Stimulated activated CD8-positive, alpha-beta memory T cell treated with anti-CD3 and anti-CD28 coated beads, Interleukin-15, amount 100 ng/mL, for 48 hours (primary cell): Measurements from ENCODE around the gene IZUMO1.
A peak's percentile ranks its signal among the peaks of the same experiment; 100 is the strongest.
"Not testable (repeated sequence)": the region's sequence is repeated elsewhere in the genome, so short reads cannot be mapped to it uniquely, and the experiment has no call there.

Source experiments
- DNase-seq, 2 donors: peaks; one replicate each; pipeline ENCODE4 v3.0.0-alpha.2; 2020; ENCODE audit warnings: low read depth in 2 of 2

Gene IZUMO1

DNA sequence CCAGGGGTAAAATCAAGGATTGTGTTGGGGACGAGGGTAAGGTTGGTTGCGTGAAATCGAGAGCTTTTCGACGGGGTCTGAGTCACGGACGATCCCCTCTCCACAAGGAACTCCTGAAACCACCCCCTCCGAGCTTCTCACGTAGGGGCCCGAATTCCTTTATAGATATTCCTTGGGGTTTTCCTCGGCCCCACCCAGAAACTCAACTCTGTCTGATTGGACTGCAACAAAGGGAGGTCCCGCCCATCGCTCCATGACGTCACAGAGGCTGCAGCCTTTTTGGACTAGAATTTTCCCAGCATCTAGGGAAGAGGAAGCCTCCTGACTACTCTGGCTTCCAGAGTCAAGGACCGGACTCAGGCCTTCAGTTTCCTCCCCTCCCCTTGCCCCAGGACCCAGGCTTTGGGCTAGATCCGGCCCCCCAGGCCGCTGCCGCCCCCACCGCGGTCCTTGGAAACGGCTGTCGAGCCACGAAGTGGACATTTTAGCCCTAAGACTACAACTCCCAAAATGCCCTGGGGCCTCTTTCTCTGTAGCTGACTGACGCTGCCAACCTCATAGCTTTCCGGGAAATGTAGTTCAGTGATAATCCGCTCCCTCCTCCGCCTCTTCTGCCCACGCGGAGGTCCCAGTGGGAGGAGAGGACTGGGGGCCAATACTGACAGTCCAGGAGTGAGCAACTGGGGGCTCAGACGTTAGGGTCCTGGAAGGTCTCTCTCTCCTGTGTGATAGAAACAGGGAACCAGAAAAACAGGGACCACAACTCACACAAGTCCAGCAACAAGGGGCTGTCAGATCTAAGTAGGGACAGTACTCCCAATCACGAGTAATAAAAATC lies at the start of gene IZUMO1:
Gene IZUMO1, minus strand, starts transcription at position 172 of the 838 bp plus-strand sequence. CDS start 1,050 bp downstream, outside the sequence.
- peak in 1 of 2 donors; percentile 45 for DNase-seq

DNA sequence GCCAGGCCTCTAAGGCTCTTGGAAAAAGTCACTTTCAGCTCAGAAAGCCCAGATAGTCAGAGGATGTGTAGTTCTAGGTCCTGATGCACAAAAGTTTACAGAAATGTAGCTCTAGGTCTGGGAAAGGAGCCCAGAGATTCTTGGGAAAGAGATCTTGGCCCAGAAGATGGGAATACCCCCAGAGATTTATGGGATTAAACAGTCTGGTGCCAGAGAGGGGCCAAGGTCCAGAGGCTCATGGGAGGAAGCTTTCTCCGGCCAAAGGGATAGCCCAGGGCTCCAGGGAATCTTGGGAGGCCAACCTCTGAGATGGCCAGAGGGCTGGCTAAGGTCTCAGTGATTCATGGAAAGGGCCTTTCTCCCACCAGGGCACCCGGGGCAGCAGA lies 49.0 kb upstream of the IZUMO1 start:
- DNase-seq, result no peak

DNA sequence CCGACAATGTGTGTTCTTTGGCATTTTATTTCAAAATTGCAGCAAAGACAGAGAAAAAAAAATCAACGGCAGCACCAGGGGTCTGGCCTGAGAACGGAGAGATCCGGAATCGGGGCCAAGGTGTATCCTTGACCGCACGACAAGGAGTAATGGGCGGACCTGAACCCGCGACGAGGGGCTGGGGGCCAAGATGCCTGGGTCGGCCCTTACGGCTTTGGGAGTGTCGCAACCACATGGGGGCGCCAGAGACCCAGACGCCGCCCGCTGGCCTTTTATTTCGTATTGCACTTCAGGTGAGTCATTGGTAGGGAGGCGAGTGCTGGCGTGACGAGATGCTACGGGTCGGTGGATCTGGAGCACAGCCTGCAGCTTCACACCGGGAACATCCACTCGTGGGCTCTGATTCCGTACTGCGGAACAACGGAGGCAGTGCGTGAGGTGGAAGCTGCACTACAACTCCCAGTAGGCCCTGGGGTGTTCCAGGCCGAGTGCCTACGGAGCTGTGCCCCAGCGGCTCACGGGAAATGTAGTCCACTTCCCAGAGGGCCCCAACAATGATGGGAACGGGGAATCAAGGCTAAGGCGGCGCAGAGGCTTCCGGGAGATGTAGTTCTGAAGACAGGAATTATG lies 48.5 kb upstream of the IZUMO1 start:
- peak; percentile 71 to 72 for DNase-seq

DNA sequence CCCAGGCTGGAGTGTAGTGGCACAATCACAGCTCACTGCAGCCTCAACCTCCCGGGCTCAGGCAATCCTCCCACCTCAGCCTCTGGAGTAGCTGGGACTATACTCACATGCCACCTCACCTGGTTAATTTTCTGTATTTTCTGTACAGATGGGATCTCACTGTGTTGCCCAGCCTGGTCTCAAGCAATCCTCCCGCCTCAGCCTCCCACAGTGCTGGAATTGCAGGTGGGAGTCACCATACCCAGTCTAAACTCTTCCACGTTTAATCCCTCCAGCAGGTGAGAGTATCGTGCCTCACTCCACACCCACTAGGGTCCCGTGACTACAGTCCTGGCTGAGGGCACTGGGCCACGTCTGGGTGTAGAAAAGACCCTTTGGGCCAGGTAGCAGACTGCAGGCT lies 47.6 kb upstream of the IZUMO1 start:
- no peak for DNase-seq

DNA sequence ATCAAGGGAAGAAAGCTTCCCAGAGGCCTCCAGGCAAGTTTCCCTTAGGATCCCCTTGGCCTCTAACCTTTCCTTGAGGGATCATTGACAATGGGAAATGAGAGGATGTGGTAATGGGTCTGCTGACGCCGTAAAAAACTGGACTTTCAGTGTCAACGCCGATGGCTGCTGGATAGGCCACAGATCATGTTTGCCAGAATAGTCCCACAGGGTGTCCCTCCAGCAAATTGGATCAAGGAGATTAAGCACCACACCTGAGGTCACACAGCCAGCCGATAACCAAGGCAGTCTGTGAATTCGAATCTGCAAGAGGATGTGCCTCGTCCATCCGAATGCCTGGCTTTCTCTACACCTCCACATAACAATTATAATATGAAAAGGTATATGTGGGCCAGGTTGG lies 46.6 kb upstream of the IZUMO1 start:
- no peak for DNase-seq

DNA sequence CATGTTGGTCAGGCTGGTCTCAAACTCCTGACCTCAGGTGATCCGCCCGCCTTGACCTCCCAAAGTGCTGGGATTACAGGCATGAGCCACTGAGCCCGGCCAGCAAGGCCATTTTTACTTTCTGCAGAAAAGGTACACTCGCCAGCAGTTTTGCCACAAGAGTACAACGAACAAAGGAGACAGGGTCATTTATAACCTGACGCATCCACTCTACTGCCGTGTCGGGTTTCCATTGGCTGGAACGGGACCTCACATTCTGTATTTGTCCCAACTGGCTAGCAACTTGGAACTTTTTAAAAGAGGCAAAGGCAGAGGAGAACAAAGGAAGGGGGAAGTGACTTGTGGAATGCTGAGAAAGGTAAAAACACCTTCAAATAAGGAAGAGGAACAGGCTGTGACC lies 40.6 kb upstream of the IZUMO1 start:
- not testable (repeated sequence) for DNase-seq

DNA sequence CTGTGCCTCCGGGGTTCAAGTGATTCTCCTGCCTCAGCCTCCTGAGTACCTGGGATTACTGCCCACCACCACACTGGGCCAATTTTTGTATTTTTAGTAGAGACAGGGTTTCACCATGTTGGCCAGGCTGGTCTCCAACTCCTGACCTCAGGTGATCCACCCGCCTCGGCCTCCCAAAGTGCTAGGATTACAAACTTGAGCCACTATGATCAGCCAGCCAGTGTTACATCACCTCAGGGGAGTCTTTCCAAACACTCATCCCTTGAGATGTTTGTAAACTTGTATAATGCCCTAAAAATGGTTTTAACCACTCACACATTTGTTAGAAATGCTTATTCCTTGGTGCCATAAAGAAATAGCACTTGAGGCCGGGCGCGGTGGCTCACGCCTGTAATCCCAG lies 39.7 kb upstream of the IZUMO1 start:
- not testable (repeated sequence) for DNase-seq

DNA sequence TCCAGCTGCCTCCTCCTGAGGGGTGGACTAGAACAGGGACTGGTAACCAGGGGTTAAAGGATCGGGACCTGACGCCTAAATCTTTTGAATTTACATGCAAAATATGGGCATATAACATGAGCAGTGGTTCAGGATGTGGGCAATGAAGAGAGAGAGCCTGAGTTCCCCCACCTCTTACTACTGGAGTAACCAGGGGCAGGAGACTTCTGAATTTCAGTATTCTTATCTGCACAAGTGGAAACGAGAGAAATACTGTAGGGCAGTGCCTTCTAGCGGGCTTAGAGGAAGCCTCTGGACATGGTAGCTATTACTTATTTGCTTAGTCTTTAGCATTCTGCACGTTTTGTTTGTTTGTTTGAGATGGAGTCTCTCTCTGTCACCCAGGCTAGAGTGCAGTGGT lies 37.8 kb upstream of the IZUMO1 start:
- no peak for DNase-seq

DNA sequence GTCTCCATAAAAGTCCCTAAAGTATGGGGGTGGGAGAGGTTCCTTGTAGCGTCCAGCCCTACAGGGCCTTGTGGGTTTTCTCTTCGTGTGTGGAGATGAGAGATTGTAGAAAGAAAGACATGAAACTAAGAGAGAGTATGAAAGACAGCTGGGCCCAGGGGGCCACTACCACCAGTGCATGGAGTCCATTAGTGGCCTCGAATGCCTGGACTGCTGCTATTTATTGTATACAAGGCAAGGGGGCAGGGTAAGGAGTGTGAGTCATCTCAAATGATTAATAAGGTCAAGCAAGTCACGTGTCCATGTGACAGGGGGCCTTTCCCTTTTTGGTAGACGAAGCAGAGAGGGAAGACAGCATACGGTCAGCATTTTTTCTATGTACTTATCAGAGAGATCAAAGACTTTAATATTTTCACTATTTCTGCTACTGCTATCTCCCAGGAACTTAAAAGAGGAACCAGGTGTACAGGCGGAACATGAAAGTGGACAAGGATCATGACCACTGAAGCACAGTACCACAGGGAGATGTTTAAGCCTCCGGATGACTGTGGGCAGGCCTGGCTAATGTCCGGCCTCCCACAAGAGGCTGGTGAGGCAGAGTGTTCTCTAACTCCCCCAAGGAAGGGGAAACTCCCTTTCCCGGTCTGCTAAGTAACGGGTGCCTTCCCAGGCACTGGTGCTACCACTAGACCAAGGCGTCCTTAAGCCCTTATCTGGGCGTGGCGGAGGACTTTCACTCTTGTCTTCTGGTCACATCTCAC lies 34.1 kb upstream of the IZUMO1 start:
- DNase-seq, result no peak

DNA sequence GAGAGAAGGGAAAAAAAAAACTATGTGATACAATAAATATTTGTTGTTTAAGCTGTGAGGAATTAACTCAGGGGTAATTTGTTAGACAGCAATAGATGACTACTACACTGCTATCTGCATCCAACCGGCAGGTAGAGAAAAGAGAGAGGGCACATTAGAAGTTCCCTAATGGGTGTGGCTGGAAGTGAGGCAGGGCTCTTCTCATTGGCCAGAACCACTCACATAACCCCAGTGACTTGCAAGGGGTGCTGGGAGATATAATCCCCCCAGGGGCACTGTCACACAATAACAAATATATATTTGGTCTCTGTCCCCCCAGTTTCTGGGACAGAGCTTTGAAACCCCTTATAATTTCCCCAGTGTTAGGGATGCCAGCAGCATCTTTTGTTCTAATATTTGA lies 32.9 kb upstream of the IZUMO1 start:
- no peak for DNase-seq

DNA sequence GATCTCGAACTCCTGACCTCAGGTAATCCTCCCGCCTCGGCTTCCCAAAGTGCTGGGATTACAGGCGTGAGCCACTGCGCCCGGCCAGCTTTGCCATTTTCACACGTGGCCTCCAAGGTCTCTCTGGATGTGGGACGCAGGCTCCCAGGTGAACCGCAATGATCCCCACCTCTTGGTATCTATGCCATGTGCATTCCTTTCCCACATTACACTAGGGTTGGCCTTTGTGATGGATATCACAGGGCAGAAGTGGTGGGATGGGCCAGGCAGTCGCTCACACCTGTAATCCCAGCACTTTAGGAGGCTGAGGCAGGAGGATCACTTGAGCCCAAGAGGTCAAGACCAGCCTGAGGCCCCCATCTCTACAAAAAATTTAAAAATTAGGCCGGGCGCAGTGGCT lies 31.0 kb upstream of the IZUMO1 start:
- DNase-seq, result no peak

DNA sequence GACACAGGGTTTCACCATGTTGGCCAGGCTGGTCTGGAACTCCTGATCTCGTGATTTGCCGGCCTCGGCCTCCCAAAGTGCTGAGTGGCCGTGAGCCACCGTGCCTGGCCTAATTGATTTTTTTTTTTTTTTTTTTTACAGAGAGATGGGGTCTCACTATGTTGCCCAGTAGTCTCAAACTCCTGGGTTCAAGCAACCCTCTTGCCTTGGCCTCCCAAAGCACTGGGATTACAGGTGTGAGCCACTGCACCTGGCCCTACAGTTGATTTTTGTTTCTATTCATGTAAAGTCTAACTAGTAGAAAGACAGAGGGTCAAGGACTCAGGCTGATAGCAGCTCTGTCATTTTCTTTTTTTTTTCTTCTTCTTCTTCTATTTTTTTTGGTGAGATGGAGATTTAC lies 30.4 kb upstream of the IZUMO1 start:
- DNase-seq, result no peak

DNA sequence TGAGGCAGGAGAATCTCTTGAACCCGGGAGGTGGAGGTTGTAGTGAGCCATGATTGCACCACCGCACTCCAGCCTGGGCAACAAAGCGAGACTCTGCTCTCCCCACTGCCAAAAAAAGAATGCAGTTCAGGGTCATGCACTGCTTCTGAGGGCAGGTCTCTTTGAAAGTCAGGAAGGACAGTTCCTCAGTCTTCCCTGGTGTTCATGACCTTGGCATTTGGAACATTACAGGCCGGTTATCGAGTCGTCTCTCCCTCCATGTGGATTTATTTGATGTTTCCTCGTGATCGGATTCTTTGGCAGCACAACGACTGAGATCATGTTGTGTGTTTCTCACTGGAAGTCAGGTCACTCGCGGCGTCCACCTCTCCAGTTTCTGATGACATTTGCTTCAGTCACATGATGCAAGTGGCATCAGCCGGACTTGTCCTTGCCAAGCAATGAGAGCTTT lies 25.8 kb upstream of the IZUMO1 start:
- no peak for DNase-seq

DNA sequence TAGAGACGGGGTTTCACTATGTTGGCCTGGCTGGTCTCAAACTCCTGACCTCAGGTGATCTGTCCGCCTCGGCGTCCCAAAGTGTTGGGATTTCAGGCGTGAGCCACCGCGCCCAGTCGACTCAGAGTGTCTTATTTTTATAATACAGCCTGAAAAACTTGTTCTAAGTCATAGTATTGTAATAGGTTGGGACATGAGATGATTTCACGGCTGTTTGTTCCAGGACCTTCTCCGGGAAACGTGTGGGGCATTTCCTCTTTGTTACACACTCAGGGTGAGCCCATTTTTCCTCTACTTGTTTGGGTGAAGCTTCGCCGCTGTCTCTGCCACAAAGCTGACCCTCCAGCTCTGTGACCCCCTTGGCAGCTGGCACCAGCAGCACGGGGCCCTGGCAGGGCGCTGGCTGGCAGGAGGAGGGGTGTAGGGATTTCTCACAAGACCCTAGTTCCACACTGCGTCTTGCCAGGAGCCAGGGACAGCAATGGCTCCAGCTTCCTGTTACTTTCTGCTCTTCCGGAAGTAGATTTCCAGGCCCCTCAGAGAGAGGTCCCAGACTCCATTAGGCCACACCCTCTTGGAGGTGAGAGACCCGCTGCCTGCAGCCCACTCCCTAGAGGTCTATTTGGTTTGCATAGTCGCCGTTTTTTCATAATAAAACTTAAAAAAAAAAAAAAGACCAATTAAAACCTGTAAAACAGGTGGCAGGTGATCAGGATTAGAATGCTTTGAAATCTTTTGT lies 24.2 kb upstream of the IZUMO1 start:
- DNase-seq, result no peak

DNA sequence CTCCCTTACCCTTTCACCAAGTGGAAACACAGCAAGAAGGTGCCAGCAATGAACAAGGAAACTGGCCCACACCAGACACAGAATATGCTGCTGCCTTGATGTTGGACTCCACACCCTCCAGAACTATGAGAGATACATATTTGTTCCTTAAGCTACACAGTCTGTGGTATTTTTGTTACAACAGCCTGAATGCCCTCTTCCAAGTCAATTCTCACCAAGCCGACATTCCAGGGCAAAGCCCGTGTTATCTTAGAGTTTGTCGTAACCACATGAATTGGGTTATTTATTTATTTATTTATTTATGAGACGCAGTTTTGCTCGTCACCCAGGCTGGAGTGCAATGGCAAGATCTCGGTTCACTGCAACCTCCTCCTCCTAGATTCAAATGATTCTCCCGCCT lies 23.6 kb upstream of the IZUMO1 start:
- no peak for DNase-seq

DNA sequence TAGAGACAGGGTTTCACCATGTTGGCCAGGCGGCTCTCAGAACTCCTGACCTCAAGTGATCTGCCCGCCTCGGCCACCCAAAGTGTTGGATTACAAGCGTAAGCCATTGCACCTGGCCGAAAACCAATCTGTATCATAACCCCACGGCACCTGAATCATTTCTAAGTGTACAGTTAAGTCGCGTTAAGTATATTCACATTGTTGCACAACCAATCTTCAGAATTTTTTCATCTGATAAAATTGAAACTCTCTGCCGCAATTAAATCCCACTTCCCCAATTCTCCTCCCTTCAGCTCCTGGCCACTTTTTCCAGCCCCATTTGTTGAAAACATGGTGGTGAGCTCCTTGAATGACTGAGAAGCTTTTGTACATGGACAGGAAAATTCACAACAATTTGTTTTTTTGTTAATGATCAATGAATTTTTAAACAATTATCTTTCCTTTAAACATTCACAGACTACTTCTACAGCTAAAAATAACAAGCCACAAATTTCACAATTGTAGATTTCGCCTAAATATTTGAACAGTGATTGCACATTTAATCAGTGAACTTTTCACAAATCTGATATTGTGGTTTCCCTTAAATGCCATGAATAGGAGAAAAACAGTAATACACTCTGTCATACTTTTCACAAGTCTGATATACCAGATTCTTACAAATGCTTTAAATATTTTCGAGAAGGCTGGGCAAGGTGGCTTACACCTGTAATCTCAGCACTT lies 22.4 kb upstream of the IZUMO1 start:
- DNase-seq, result no peak

DNA sequence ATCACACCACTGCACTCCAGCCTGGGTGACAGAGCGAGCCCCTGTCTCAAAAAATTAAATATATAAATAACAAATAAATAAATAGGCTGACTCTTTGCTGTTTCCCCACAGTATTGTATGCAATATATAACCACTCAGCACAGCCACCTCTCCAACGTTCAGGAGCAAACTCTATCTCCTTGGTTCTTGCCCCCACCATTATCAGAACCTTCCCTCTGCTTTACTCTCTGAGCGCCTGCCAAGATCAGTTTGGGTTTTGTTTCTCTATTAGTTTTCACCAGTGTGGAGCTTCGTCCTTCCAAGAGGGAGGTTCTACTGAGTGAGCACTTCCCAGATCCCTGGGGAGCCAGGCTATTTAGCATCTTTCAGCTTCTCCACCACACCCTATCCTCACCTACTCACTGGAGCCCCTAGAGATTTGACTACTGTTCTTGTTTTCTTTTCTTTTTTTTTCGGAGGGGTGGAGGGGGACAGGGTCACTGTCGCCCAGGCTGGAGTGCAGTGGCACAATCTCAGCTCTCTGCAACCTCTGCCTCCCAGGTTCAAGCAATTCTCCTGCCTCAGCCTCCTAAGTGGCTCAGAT lies 21.6 kb upstream of the IZUMO1 start:
- not testable (repeated sequence) for DNase-seq

DNA sequence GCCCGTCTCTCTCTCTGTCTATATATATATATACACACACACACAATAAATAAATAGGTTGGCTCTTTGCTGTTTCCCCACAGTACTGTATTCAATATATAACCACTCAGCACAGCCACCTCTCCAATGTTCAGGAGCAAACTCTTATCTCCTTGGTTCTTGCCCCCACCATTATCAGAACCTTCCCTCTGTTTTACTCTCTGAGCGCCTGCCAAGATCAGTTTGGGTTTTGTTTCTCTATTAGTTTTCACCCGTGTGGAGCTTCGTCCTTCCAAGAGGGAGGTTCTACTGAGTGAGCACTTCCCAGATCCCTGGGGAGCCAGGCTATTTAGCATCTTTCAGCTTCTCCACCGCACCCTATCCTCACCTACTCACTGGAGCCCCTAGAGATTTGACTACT lies 19.1 kb upstream of the IZUMO1 start:
- DNase-seq, result not testable (repeated sequence)

DNA sequence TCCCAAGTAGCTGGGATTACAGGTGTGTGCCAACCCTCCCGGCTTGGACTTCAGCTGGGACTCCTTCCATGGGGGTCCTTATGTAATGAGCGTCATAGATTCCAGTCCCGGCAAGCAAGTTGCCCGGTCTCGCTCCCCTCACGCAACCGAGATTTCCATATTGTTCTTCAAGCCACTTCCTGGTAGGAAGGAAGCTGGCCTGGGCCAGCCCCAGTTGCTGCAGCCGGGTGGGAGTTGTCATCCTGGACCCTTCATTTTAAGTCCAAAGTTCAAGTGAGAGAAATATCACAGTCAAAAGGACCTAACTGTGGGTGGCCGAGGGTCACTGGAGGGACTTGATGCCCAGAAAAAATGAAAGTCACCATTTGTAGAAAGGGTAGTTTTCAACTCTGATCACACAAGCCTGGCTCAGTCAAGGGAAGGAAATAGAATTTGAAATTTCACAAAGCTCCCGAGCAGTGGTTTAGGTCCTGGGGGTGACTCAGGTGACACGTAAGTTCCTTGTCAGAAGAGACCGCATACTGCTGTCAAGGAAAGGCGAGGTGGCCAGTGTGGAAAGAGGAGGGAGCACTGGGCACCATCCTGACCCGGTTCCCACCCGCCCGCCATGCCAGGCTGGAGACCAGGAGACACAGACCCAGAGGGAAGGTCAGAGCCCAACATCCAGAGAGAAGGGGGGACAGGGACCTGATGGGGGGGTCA lies 13.9 kb upstream of the IZUMO1 start:
- no peak for DNase-seq

DNA sequence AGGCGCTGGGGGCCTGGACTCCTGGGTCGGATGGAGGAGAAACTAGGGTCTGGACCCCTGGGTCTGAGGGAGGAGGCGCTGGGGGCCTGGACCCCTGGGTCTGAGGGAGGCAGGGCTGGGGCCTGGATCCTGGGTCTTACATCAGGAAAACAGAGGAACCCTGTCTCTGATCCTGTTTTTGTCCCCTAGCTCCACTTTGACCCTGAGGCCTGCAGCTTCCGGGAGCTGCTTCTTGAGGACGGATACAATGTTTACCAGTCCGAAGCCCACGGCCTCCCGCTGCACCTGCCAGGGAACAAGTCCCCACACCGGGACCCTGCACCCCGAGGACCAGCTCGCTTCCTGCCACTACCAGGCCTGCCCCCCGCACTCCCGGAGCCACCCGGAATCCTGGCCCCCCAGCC lies 11.0 kb upstream of the IZUMO1 start:
- no peak for DNase-seq
